Caki2 (cell line): ENCODE data around the gene RAMP3. TPM values are rescaled to one million over a fixed set of nuclear protein-coding genes. Genes with fewer than 3 reads are reported as not detected.
"Not testable (repeated sequence)": the region's sequence is repeated elsewhere in the genome, so short reads cannot be mapped to it uniquely, and the experiment has no call there.

ENCODE experiments used
- DNase-seq: peaks from one replicate; pipeline ENCODE4 v3.0.0-alpha.2; 2015; ENCODE audit warnings: low read depth
- in situ Hi-C: cut with HindIII; loops from 2 replicates; pipeline ENCODE4 v1.10.0; 2016; ENCODE audit warnings: low sequenced_read_pairs, low pct_unique_long_range_greater_than_20kb, mixed read lengths
- total RNA-seq: library from RNA; depleted of rRNA; stranded (reverse); fragments of >200 nt; shearing (Covaris generic); gene quantifications from 2 replicates; pipeline ENCODE4 v1.2.3, GENCODE V29; 2014; ENCODE audit warnings: low replicate concordance

The RAMP3 gene
- total RNA-seq, 1 experiment from 2014 or later = not detected

- in situ Hi-C loops = no loop called here
- DNase-seq = no peak
These were observed 45.9 kb downstream of the RAMP3 start for GRCh38 chr7:45203459-45203858.

- in situ Hi-C loops = no loop called here
- no peak for DNase-seq
These were observed 46.4 kb downstream of the RAMP3 start for GRCh38 chr7:45203936-45204445.

GRCh38 chr7:45206266-45206665, 48.7 kb downstream of the RAMP3 start:
- in situ Hi-C loops = not testable (repeated sequence)

GRCh38 chr7:45209909-45210308, 52.3 kb downstream of the RAMP3 start:
- in situ Hi-C loops, DNase-seq: not testable (repeated sequence)

More at GRCh38 chr7:45206266-45206665, 48.7 kb downstream of the RAMP3 start:
- not testable (repeated sequence) for DNase-seq

GRCh38 chr7:45211066-45211465, 53.5 kb downstream of the RAMP3 start:
- no peak for DNase-seq
- in situ Hi-C loops = no loop called here

- no peak for DNase-seq
- in situ Hi-C loops = no loop called here
These were observed 54.4 kb downstream of the RAMP3 start for GRCh38 chr7:45211958-45212357.

GRCh38 chr7:45212606-45213005, 55.0 kb downstream of the RAMP3 start:
- no peak for DNase-seq
- in situ Hi-C loops = no loop called here

GRCh38 chr7:45215601-45216062, 58.0 kb downstream of the RAMP3 start:
- in situ Hi-C loops = no loop called here
- no peak for DNase-seq

- no peak for DNase-seq
- in situ Hi-C loops = no loop called here
These were observed 58.6 kb downstream of the RAMP3 start for GRCh38 chr7:45216181-45216580.

- in situ Hi-C loops = no loop called here
- no peak for DNase-seq
These were observed 59.1 kb downstream of the RAMP3 start for GRCh38 chr7:45216622-45217165.

- in situ Hi-C loops = no loop called here
- no peak for DNase-seq
These were observed 59.8 kb downstream of the RAMP3 start for GRCh38 chr7:45217358-45217757.

- in situ Hi-C loops = no loop called here
- no peak for DNase-seq
These were observed 61.5 kb downstream of the RAMP3 start for GRCh38 chr7:45219130-45219529.

GRCh38 chr7:45219801-45220435, 62.3 kb downstream of the RAMP3 start:
- in situ Hi-C loops = no loop called here
- DNase-seq = no peak

- in situ Hi-C loops = no loop called here
- no peak for DNase-seq
These were observed 63.4 kb downstream of the RAMP3 start for GRCh38 chr7:45220846-45221618.

- in situ Hi-C loops = no loop called here
- DNase-seq = no peak
These were observed 64.5 kb downstream of the RAMP3 start for GRCh38 chr7:45221896-45222604.

- DNase-seq = no peak
- in situ Hi-C loops = no loop called here
These were observed 65.5 kb downstream of the RAMP3 start for GRCh38 chr7:45223078-45223477.

- DNase-seq = no peak
- in situ Hi-C loops = no loop called here
These were observed 66.4 kb downstream of the RAMP3 start for GRCh38 chr7:45223728-45224630.

GRCh38 chr7:45224832-45225231, 67.2 kb downstream of the RAMP3 start:
- no peak for DNase-seq
- in situ Hi-C loops = no loop called here
